Measurements from ENCODE around the gene NRL. TPM values are rescaled to one million over a fixed set of nuclear protein-coding genes. Genes with fewer than 3 reads are reported as not detected.

Gene NRL
- total and polyA plus RNA-seq, 7 donors: 1.2 to 5.1 (median 2.4) TPM

DNA sequence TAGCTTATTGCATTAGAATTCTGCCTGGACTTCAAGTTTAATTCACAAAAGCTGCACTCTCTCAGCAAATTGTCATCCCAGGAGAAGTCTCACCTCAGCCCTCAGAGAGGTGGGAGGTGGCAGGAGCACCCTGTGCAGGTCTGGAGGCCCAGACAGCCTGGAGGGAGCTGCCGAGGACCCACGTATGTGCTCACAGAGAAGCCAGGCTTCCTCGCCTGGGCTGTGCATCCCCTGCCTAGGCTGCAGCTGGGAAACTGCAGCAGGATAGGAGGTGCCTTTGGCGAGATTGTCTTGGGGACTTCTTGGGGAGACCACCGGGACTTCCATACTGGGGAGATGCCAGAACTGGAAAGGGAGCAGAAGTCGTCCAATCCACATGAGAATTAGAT lies 34.6 kb downstream of the NRL start:
- H3K27me3 ChIP-seq (ENCODE audit: insufficient read depth in 3 of 3, low read length in 2 of 3): no peaks in the 10 kb centered on the region
- DNase-seq: no peak
- no peak overlapping the region for H3K4me3 ChIP-seq
- WGBS, 3 donors: 86 to 91% (median 90%) methylated on average over 6 of the region's 6 CpGs
- no peak overlapping the region for H3K27ac ChIP-seq
- H3K36me3 ChIP-seq (ENCODE audit: insufficient read depth in 1 of 2, low read depth in 1 of 2): no peaks in the 10 kb centered on the region
- H3K4me1 ChIP-seq: peaks cover 5% of the 10 kb centered on the region
- ATAC-seq: no peak
- TF ChIP-seq, protein P1, sequence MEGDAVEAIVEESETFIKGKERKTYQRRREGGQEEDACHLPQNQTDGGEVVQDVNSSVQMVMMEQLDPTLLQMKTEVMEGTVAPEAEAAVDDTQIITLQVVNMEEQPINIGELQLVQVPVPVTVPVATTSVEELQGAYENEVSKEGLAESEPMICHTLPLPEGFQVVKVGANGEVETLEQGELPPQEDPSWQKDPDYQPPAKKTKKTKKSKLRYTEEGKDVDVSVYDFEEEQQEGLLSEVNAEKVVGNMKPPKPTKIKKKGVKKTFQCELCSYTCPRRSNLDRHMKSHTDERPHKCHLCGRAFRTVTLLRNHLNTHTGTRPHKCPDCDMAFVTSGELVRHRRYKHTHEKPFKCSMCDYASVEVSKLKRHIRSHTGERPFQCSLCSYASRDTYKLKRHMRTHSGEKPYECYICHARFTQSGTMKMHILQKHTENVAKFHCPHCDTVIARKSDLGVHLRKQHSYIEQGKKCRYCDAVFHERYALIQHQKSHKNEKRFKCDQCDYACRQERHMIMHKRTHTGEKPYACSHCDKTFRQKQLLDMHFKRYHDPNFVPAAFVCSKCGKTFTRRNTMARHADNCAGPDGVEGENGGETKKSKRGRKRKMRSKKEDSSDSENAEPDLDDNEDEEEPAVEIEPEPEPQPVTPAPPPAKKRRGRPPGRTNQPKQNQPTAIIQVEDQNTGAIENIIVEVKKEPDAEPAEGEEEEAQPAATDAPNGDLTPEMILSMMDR (IDR thresholded peaks at IDR 0.05): no peak
- intact Hi-C loops (cut with DNase I): no loop called here
- no peaks in the 10 kb centered on the region for H3K9me3 ChIP-seq

DNA sequence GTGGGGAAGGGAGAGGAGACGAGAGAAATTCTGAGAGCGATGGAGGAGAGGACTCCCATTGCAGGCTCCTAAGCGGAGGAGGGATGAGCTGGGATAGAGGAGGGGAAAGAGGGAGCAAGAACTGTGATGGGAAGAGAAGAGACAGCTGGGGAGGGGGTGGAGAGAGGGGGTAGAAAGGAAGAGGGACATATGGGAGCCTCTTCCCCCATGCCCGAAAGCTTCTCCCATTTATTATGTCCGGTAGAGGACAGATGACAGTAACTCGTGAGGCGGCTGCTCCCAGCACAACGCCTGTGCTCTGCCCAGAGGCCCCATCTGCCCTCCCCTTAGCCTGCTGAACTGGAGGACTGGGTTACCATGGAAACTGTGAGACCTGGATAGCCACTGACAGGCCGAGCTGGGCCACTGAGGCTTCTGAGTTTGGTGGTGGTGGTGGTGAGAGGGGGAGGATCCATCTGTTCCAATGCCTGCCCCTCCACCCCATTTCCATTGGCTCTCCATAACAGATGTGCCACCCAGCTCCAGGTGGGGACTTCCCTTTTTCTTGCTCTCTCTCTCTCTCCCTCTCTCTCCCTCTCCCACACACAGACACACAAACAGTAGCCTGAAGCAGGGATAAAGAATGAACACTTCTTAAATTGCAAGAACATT lies 35.1 kb downstream of the NRL start:
- ATAC-seq: no peak
- WGBS, 3 donors: 92 to 93% (median 93%) methylated on average over 9 of the region's 9 CpGs
- Histone ChIP-seq H3K4me3 (no peak overlapping the region), H3K27me3 (ENCODE audit: insufficient read depth in 3 of 3, low read length in 2 of 3) (no peaks in the 10 kb centered on the region), H3K27ac (no peak overlapping the region), H3K9me3 (no peaks in the 10 kb centered on the region), H3K4me1 (peaks cover 5% of the 10 kb centered on the region), H3K36me3 (ENCODE audit: insufficient read depth in 1 of 2, low read depth in 1 of 2) (no peaks in the 10 kb centered on the region)
- intact Hi-C loops (cut with DNase I): no loop called here
- no peak for DNase-seq
- TF ChIP-seq, protein P1 (IDR thresholded peaks at IDR 0.05): no peak

DNA sequence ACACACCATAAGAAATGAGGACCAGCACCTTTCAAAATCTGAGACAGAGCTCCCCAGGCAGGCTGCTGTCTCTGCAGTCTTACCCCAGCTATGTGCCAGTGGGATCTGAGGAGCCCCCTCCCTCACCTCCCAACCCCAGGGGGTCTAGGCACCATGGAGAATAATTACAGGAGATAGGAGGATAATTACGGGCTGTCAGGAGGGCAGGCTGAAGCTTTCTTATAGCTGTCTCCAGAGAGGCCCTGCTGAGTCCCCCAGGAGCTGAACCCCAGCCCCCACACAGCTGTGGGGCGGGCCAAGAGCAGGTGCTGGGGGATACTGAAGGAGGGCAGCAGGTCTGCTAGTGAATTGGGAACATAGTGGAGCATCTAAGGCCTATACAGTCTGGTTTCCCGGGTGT lies 36.6 kb downstream of the NRL start:
- H3K36me3 ChIP-seq (ENCODE audit: insufficient read depth in 1 of 2, low read depth in 1 of 2): no peaks in the 10 kb centered on the region
- H3K9me3 ChIP-seq: no peaks in the 10 kb centered on the region
- H3K27ac ChIP-seq: no peak overlapping the region
- TF ChIP-seq, protein P1 (IDR thresholded peaks at IDR 0.05): no peak
- ATAC-seq: no peak
- intact Hi-C loops (cut with DNase I): no loop called here
- 67 to 76% (median 76%) methylated on average over 3 of the region's 3 CpGs for WGBS, 3 donors
- peaks cover 0 to 4% (median 0%) of the 10 kb centered on the region in 3 donors for H3K27me3 ChIP-seq (ENCODE audit: insufficient read depth in 3 of 3, low read length in 2 of 3)
- no peak overlapping the region for H3K4me3 ChIP-seq
- peaks cover 5% of the 10 kb centered on the region for H3K4me1 ChIP-seq
- DNase-seq: no peak

DNA sequence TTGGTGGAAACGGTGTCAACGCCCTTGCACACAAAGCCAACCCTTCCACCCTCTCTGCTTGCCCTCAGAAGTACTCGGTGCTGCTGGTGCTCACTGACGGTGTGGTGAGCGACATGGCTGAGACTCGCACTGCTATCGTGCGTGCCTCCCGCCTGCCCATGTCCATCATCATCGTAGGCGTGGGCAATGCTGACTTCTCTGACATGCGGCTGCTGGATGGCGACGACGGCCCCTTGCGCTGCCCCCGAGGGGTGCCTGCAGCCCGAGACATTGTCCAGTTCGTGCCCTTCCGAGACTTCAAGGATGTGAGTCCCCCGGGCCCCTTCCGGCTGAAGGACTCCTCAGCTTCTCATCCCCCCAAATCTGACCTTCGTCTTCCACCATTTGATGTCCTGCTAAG lies 37.7 kb downstream of the NRL start:
- H3K36me3 ChIP-seq (ENCODE audit: insufficient read depth in 1 of 2, low read depth in 1 of 2): no peaks in the 10 kb centered on the region
- no peak overlapping the region for H3K27ac ChIP-seq
- H3K27me3 ChIP-seq (ENCODE audit: insufficient read depth in 3 of 3, low read length in 2 of 3): peaks cover 0 to 5% (median 4%) of the 10 kb centered on the region in 3 donors
- ATAC-seq (no peak), DNase-seq (no peak)
- H3K9me3 ChIP-seq: no peaks in the 10 kb centered on the region
- H3K4me1 ChIP-seq: peaks cover 5% of the 10 kb centered on the region
- intact Hi-C loops (cut with DNase I): no loop called here
- no peak overlapping the region for H3K4me3 ChIP-seq
- TF ChIP-seq, protein P1 (IDR thresholded peaks at IDR 0.05): no peak
- 83 to 87% (median 85%) methylated on average over 23 of the region's 23 CpGs for WGBS, 3 donors

GRCh38 chr14:24076302-24076601 lies 38.5 kb downstream of the NRL start:
- Histone ChIP-seq H3K9me3 (no peaks in the 10 kb centered on the region), H3K4me3 (no peak overlapping the region), H3K4me1 (peaks cover 3% of the 10 kb centered on the region), H3K27ac (no peak overlapping the region), H3K36me3 (ENCODE audit: insufficient read depth in 1 of 2, low read depth in 1 of 2) (no peaks in the 10 kb centered on the region), H3K27me3 (ENCODE audit: insufficient read depth in 3 of 3, low read length in 2 of 3) (peaks cover 0 to 6% (median 4%) of the 10 kb centered on the region in 3 donors)
- DNase-seq: no peak
- TF ChIP-seq, protein P1 (IDR thresholded peaks at IDR 0.05): no peak
- intact Hi-C loops (cut with DNase I): no loop called here
- WGBS, 3 donors: 82 to 84% (median 83%) methylated on average over 9 to 10 of the region's 10 CpGs
- ATAC-seq: no peak
